SK-N-SH (cell line): ENCODE data around the gene KRTAP3-3. TPM values are rescaled to one million over a fixed set of nuclear protein-coding genes. Genes with fewer than 3 reads are reported as not detected.

Experiments
- CTCF ChIA-PET: fragments of 300-600, 350-600 bp; formaldehyde crosslinking; extraction: SDS; loops from one replicate; lab custom pipeline; 2021; lab: Yijun Ruan, JAX
- POLR2A ChIA-PET: fragments of 350-600 bp; sonication (Branson Sonifier 250); formaldehyde crosslinking; extraction: SDS; loops from one replicate; lab custom pipeline; 2020; ENCODE audit warnings: antibody characterized with exemption, inconsistent platforms; lab: Yijun Ruan, JAX
- DNase-seq: peaks from one replicate; pipeline ENCODE4 v3.0.0; 2012
- H2AFZ ChIP-seq: fragments of 200-600 bp; sonication (generic); 2 replicates; pipeline ENCODE4 v1.8.1; 2016; ENCODE audit warnings: antibody characterized with exemption, mild to moderate bottlenecking, low read depth
- H3F3A ChIP-seq: fragments of 200-600 bp; sonication (generic); replicated peaks from 2 replicates; pipeline ENCODE3; 2016; ENCODE audit warnings: antibody characterized with exemption, mild to moderate bottlenecking; ENCODE audit not compliant: insufficient read depth
- H3K27ac ChIP-seq, 2 experiments: fragments of 200-500 bp in 1 of 2; fragments of 200-600 bp in 1 of 2; sonication (Bioruptor generic) in 1 of 2; sonication (generic), shearing (Covaris generic) in 1 of 2; 2 replicates each; pipeline versions ENCODE4 v1.5.1 to v1.6.1; 2014 to 2016; ENCODE audit warnings: low read depth in 2 of 2, inconsistent platforms in 1 of 2, low read length in 1 of 2, mild to moderate bottlenecking in 1 of 2, mixed read lengths in 1 of 2
- H3K27me3 ChIP-seq: fragments of 200-600 bp; sonication (generic), shearing (Covaris generic); 2 replicates; pipeline ENCODE4 v1.6.1; 2016; ENCODE audit warnings: mixed run types; ENCODE audit not compliant: insufficient read depth
- H3K36me3 ChIP-seq, 2 experiments: fragments of 200-500 bp in 1 of 2; fragments of 200-600 bp in 1 of 2; sonication (Bioruptor generic) in 1 of 2; sonication (generic) in 1 of 2; replicated peaks in 1 of 2; 2 replicates each; pipeline versions ENCODE3 to v1.5.1; 2014 to 2016; ENCODE audit warnings: low read length in 1 of 2, mild to moderate bottlenecking in 1 of 2; ENCODE audit not compliant: insufficient read depth in 2 of 2, control insufficient read depth in 1 of 2
- H3K4me1 ChIP-seq, 2 experiments: fragments of 200-500 bp in 1 of 2; fragments of 200-600 bp in 1 of 2; sonication (Bioruptor generic) in 1 of 2; sonication (generic), shearing (Covaris generic) in 1 of 2; 2 replicates each; pipeline versions ENCODE4 v1.5.1 to v1.6.1; 2014 to 2016; ENCODE audit warnings: low read depth in 1 of 2, low read length in 1 of 2, mixed run types in 1 of 2; ENCODE audit not compliant: insufficient read depth in 2 of 2, control insufficient read depth in 1 of 2
- H3K4me2 ChIP-seq: fragments of 200-600 bp; sonication (generic), shearing (Covaris generic); 2 replicates; pipeline ENCODE4 v1.6.1; 2017; ENCODE audit warnings: mixed run types
- H3K4me3 ChIP-seq, 2 experiments: fragments of 200-500 bp in 1 of 2; fragments of 200-600 bp in 1 of 2; sonication (Bioruptor generic) in 1 of 2; sonication (generic), shearing (Covaris generic) in 1 of 2; 2 replicates each; pipeline versions ENCODE4 v1.5.1 to v1.8.1; 2014 to 2016; ENCODE audit warnings: low read depth in 2 of 2, inconsistent platforms in 1 of 2, low read length in 1 of 2, mild to moderate bottlenecking in 1 of 2, mixed read lengths in 1 of 2, moderate library complexity in 1 of 2
- H3K79me2 ChIP-seq: fragments of 200-600 bp; sonication (generic); 2 replicates; pipeline ENCODE4 v1.8.1; 2017; ENCODE audit warnings: mild to moderate bottlenecking; ENCODE audit not compliant: insufficient read depth
- H3K9ac ChIP-seq: fragments of 200-600 bp; sonication (generic); 2 replicates; pipeline ENCODE4 v1.6.1; 2017; ENCODE audit warnings: mixed run types
- H3K9me2 ChIP-seq: fragments of 200-600 bp; sonication (generic); 2 replicates; pipeline ENCODE4 v1.6.1; 2017; ENCODE audit warnings: mixed run types
- H3K9me3 ChIP-seq: fragments of 200-600 bp; sonication (generic); 2 replicates; pipeline ENCODE4 v1.6.1; 2017; ENCODE audit warnings: mixed run types, mild to moderate bottlenecking, moderate library complexity
- H4K20me1 ChIP-seq: fragments of 200-600 bp; sonication (generic); 2 replicates; pipeline ENCODE4 v1.6.1; 2017; ENCODE audit warnings: mild to moderate bottlenecking, mixed run types; ENCODE audit not compliant: insufficient read depth
- CHD2 ChIP-seq: fragments of 150-350 bp; IDR thresholded peaks from 2 replicates; pipeline ENCODE4 v1.6.1; 2018; ENCODE audit warnings: low read length; ENCODE audit not compliant: partially characterized antibody
- FOSL2 ChIP-seq: IDR thresholded peaks from 2 replicates; pipeline ENCODE4 v1.4.0; 2012; ENCODE audit warnings: low read depth, mild to moderate bottlenecking, moderate library complexity, borderline replicate concordance
- FOXM1 ChIP-seq: IDR thresholded peaks from 2 replicates; pipeline ENCODE4 v1.4.0; 2012; ENCODE audit warnings: low read depth, mild to moderate bottlenecking
- GABPA ChIP-seq: IDR thresholded peaks from 2 replicates; pipeline ENCODE4 v1.4.0; 2012; ENCODE audit warnings: low read depth, mild to moderate bottlenecking
- JUND ChIP-seq: IDR thresholded peaks from 2 replicates; pipeline ENCODE4 v1.4.0; 2012
- MAX ChIP-seq: IDR thresholded peaks from 2 replicates; pipeline ENCODE4 v1.4.0; 2012; ENCODE audit warnings: low read depth
- MXI1 ChIP-seq: IDR thresholded peaks from 2 replicates; pipeline ENCODE4 v1.6.1; 2012; ENCODE audit warnings: mild to moderate bottlenecking, low read depth, low read length, improper control_type of control experiment
- NFIC ChIP-seq: IDR thresholded peaks from 2 replicates; pipeline ENCODE4 v1.4.0; 2012; ENCODE audit warnings: borderline replicate concordance
- RCOR1 ChIP-seq: fragments of 150-350 bp; IDR thresholded peaks from 2 replicates; pipeline ENCODE4 v1.6.1; 2017; ENCODE audit warnings: antibody characterized with exemption, low read length
- RXRA ChIP-seq: IDR thresholded peaks from 2 replicates; pipeline ENCODE4 v1.4.0; 2012; ENCODE audit warnings: low read depth, mild to moderate bottlenecking, borderline replicate concordance
- SMC3 ChIP-seq: IDR thresholded peaks from 2 replicates; pipeline ENCODE4 v1.6.1; 2012; ENCODE audit warnings: low read depth, low read length, improper control_type of control experiment
- TCF12 ChIP-seq: IDR thresholded peaks from 2 replicates; pipeline ENCODE4 v1.4.0; 2012
- USF2 ChIP-seq: fragments of 150-350 bp; IDR thresholded peaks from 2 replicates; pipeline ENCODE4 v1.6.1; 2017; ENCODE audit warnings: antibody characterized with exemption, low read length, low read depth, borderline replicate concordance
- ZBTB33 ChIP-seq: IDR thresholded peaks from 2 replicates; pipeline ENCODE4 v1.4.0; 2012; ENCODE audit warnings: low read depth, borderline replicate concordance
- WGBS: methylation state at CpG from one replicate; pipeline ENCODE4 v1.1.6; 2017; ENCODE audit warnings: low lambda C conversion rate; 5-methylcytosine and 5-hydroxymethylcytosine counted together
- polyA plus RNA-seq, 3 experiments: library from polyadenylated mRNA; depleted of rRNA; stranded (reverse); fragments of >200 nt; gene quantifications; 2 replicates each; pipeline ENCODE4 v1.2.3, GENCODE V29; 2012
- TF ChIP-seq, protein P1 (sequence below): fragments of 150-350 bp; IDR thresholded peaks from 2 replicates; pipeline ENCODE4 v1.6.1; 2016; ENCODE audit warnings: mild to moderate bottlenecking, low read depth, low read length
- TF ChIP-seq, protein P2 (sequence below): IDR thresholded peaks from 2 replicates; pipeline ENCODE4; 2012

Gene KRTAP3-3
- polyA plus RNA-seq, 1 of the 3 experiments (the other 2 are of a cell fraction) = not detected

GRCh38 chr17:41018541-41018940 is 24.6 kb upstream of the KRTAP3-3 start:
- H3K27ac ChIP-seq = no peak overlapping the region
- no peak overlapping the region for H3K4me2 ChIP-seq
- no peaks in the 10 kb centered on the region for H3K36me3 ChIP-seq
- H4K20me1 ChIP-seq = no peaks in the 10 kb centered on the region
- no peak overlapping the region for H3K4me3 ChIP-seq
- TF ChIP-seq CHD2 (no peak), NFIC (no peak), ZBTB33 (no peak), FOSL2 (no peak), MAX (no peak), RXRA (no peak), JUND (no peak), TCF12 (no peak), RCOR1 (no peak)
- TF ChIP-seq, protein P1, sequence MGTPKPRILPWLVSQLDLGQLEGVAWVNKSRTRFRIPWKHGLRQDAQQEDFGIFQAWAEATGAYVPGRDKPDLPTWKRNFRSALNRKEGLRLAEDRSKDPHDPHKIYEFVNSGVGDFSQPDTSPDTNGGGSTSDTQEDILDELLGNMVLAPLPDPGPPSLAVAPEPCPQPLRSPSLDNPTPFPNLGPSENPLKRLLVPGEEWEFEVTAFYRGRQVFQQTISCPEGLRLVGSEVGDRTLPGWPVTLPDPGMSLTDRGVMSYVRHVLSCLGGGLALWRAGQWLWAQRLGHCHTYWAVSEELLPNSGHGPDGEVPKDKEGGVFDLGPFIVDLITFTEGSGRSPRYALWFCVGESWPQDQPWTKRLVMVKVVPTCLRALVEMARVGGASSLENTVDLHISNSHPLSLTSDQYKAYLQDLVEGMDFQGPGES = no peak
- no peak for DNase-seq
- H3F3A ChIP-seq = no peaks in the 10 kb centered on the region
- POLR2A ChIA-PET = no interaction called here
- H3K9me3 ChIP-seq = no peaks in the 10 kb centered on the region
- H3K27me3 ChIP-seq = peaks cover 31% of the 10 kb centered on the region; the same call in 1 of the 2 replicates
- H2AFZ ChIP-seq = no peak overlapping the region
- CTCF ChIA-PET = interaction anchor here (0.9 to 1.4 kb wide), 2 partner anchors 34 to 227 kb away, joined by 5 read pairs; no protein-coding TSS in a partner anchor
- 19% methylated on average over 3 of the region's 3 CpGs for WGBS
- H3K9ac ChIP-seq = no peak overlapping the region
- no peaks in the 10 kb centered on the region for H3K4me1 ChIP-seq
- H3K9me2 ChIP-seq = no peaks in the 10 kb centered on the region
- no peaks in the 10 kb centered on the region for H3K79me2 ChIP-seq

- H4K20me1 ChIP-seq = no peaks in the 10 kb centered on the region
- H3K4me3 ChIP-seq = no peak overlapping the region
- no peaks in the 10 kb centered on the region for H3K36me3 ChIP-seq
- no peak overlapping the region for H3K4me2 ChIP-seq
- POLR2A ChIA-PET = no interaction called here
- no peak for TF ChIP-seq FOXM1
- TF ChIP-seq, protein P2, sequence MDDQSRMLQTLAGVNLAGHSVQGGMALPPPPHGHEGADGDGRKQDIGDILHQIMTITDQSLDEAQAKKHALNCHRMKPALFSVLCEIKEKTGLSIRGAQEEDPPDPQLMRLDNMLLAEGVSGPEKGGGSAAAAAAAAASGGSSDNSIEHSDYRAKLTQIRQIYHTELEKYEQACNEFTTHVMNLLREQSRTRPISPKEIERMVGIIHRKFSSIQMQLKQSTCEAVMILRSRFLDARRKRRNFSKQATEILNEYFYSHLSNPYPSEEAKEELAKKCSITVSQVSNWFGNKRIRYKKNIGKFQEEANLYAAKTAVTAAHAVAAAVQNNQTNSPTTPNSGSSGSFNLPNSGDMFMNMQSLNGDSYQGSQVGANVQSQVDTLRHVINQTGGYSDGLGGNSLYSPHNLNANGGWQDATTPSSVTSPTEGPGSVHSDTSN = no peak
- no peak for TF ChIP-seq SMC3
- no peak for TF ChIP-seq GABPA
- TF ChIP-seq USF2 = no peak
- no peak for TF ChIP-seq CHD2
- TF ChIP-seq MXI1 = no peak
- H3K9me2 ChIP-seq = no peaks in the 10 kb centered on the region
- H3K79me2 ChIP-seq = no peaks in the 10 kb centered on the region
- no peaks in the 10 kb centered on the region for H3K4me1 ChIP-seq
- H3K9ac ChIP-seq = no peak overlapping the region
- no peaks in the 10 kb centered on the region for H3K9me3 ChIP-seq
- no peaks in the 10 kb centered on the region for H3F3A ChIP-seq
- H2AFZ ChIP-seq = no peak overlapping the region
- H3K27ac ChIP-seq = no peak overlapping the region
- peaks cover 31% of the 10 kb centered on the region; the same call in 1 of the 2 replicates for H3K27me3 ChIP-seq
- CTCF ChIA-PET = interaction anchor here (0.7 to 0.8 kb wide), 2 partner anchors 9 to 32 kb away, joined by 3 read pairs; no protein-coding TSS in a partner anchor
- WGBS = 23% methylated on average over 12 of the region's 13 CpGs
- DNase-seq = no peak
Measured at GRCh38 chr17:41016578-41017215, 22.7 kb upstream of the KRTAP3-3 start.
